Progenitor cell of endocrine pancreas (in vitro differentiated cells): ENCODE data around the gene TAF15. TPM values are rescaled to one million over a fixed set of nuclear protein-coding genes. Genes with fewer than 3 reads are reported as not detected.

ENCODE experiments used
- DNase-seq: peaks from one replicate; pipeline ENCODE4 v3.0.0; 2021; ENCODE audit warnings: low spot score; ENCODE audit not compliant: unreplicated experiment
- H3K27ac Mint-ChIP-seq: 2 replicates; pipeline ENCODE4 v1.8.0; 2021; ENCODE audit warnings: mild to moderate bottlenecking, moderate library complexity, mixed read lengths
- H3K27me3 Mint-ChIP-seq: 2 replicates; pipeline ENCODE4 v1.8.0; 2021; ENCODE audit warnings: mixed read lengths
- H3K36me3 Mint-ChIP-seq: 2 replicates; pipeline ENCODE4 v1.8.0; 2022; ENCODE audit warnings: mixed read lengths; ENCODE audit not compliant: insufficient read depth
- H3K4me1 Mint-ChIP-seq: 2 replicates; pipeline ENCODE4 v1.8.0; 2021; ENCODE audit warnings: low read depth, mixed read lengths
- H3K4me3 Mint-ChIP-seq: 2 replicates; pipeline ENCODE4 v1.8.0; 2021; ENCODE audit warnings: low read depth, mild to moderate bottlenecking, moderate library complexity, mixed read lengths
- H3K9me3 Mint-ChIP-seq: 2 replicates; pipeline ENCODE4 v1.8.0; 2021; ENCODE audit warnings: low read depth, mixed read lengths
- total RNA-seq: library from RNA; stranded (reverse); gene quantifications from 2 replicates; pipeline ENCODE4 v1.2.1, GENCODE V29; 2021
- TF ChIP-seq, protein P1 (sequence below): fragments of 200-600 bp; sonication (generic); IDR thresholded peaks from one replicate; pipeline ENCODE4 v1.5.0; 2021; ENCODE audit warnings: antibody characterized with exemption, mild to moderate bottlenecking; ENCODE audit not compliant: unreplicated experiment

The TAF15 gene
- total RNA-seq, 1 donor from 2014 or later = 287 TPM

DNA sequence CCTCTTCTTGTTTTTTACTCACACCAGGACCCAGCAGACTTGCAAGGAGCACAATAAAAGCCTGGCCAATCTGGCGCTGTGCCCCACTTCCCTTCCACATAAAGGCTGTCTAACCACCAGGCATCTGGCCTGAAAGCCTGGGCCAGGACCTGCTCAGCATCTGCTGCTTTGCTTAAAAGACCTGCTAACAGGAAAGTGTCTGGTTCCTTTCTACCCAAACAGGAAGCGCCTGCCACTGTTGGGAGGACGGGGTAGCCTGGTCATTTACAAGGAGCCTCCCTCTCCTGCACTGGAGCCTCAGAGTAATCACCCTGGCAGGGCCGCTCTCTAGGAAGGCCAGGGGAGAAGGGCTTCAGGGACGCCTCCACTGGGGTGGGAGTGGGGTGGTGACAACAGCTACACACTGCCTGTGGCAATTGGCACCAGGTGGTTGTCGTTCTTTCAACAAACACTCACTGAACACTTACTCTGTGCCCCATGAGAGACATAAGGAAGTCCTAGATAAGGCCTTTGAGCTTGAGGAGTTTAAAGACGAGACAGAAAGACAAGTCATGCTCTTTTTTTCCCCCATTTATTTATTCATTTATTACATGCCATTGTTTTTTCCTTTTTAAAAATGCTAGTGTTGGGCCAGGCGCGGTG lies 7.6 kb upstream of the TAF15 start:
- H3K27me3 Mint-ChIP-seq = peaks cover 48% of the 10 kb centered on the region
- H3K4me1 Mint-ChIP-seq = no peaks in the 10 kb centered on the region
- TF ChIP-seq, protein P1, sequence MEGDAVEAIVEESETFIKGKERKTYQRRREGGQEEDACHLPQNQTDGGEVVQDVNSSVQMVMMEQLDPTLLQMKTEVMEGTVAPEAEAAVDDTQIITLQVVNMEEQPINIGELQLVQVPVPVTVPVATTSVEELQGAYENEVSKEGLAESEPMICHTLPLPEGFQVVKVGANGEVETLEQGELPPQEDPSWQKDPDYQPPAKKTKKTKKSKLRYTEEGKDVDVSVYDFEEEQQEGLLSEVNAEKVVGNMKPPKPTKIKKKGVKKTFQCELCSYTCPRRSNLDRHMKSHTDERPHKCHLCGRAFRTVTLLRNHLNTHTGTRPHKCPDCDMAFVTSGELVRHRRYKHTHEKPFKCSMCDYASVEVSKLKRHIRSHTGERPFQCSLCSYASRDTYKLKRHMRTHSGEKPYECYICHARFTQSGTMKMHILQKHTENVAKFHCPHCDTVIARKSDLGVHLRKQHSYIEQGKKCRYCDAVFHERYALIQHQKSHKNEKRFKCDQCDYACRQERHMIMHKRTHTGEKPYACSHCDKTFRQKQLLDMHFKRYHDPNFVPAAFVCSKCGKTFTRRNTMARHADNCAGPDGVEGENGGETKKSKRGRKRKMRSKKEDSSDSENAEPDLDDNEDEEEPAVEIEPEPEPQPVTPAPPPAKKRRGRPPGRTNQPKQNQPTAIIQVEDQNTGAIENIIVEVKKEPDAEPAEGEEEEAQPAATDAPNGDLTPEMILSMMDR = no peak
- DNase-seq = no peak
- H3K27ac Mint-ChIP-seq = no peak overlapping the region
- no peak overlapping the region for H3K4me3 Mint-ChIP-seq
- H3K9me3 Mint-ChIP-seq = no peaks in the 10 kb centered on the region
- H3K36me3 Mint-ChIP-seq = no peaks in the 10 kb centered on the region

DNA sequence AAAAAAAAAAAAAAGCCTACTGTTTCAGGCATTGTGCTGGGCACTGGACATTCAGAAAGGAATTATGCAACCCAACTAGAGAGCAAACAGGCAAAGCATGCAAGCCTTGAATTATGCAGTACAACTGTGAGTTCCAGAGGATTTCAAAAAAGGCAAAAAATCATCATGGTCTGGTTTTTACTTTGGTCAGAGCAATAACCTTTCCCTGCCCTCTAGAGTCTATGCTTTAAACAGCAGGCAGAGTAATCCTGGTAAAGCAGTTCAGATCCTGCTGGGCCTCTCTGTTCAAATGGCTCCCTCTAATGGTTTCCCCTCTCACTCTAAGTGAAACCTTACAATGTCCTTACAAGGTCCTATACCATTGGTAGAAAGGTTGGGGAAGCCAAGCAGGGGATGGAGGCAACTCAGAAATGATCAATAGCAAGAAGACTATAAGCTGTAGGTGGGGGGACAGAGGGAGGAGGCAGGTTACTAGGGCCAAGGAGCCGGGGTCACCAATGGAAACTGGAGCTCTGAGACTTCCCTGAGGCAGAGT lies 4.6 kb upstream of the TAF15 start:
- H3K27ac Mint-ChIP-seq = no peak overlapping the region
- TF ChIP-seq, protein P1 = peak; percentile 68
- peaks cover 1% of the 10 kb centered on the region for H3K4me1 Mint-ChIP-seq
- H3K27me3 Mint-ChIP-seq = peaks cover 29% of the 10 kb centered on the region
- no peak for DNase-seq
- no peaks in the 10 kb centered on the region for H3K9me3 Mint-ChIP-seq
- H3K4me3 Mint-ChIP-seq = no peak overlapping the region
- no peaks in the 10 kb centered on the region for H3K36me3 Mint-ChIP-seq

DNA sequence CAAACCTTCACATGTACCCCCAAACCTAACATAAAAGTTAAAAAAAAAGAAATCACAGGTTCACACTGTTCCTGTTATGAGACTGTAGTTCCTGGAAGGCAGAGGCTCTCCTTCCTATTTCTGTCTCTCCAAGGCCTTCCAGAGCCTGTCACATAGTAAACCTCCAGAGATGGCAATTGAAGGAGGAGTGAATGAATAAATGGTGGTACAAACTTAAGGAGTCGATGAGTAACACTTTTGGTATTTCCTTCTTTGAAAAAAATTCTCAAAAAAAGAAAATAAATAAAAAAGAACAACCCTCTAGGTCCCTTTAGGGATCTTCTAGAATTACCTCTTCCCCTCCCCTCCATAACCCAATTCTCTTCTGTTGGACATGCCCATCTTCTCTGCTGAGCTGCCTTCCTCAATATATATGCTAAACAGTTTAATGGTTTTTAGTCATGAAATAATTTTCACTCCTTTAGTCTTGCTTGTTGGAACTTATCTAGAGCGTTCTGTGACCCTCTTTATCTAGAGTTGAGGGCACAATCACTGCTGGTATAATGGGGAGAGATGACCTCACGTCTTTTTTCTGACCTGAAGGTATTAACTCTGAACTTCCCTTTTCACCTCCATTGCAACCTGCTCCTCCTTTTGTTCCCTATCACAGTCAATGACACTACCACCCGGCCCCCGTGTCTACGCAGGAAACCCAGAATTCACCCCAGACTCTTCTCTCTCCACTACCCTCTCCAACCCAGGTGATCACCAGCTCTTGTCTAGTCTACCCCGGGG lies 1.7 kb upstream of the TAF15 start:
- Mint-ChIP-seq H3K4me1 (peaks cover 9% of the 10 kb centered on the region), H3K27me3 (peaks cover 11% of the 10 kb centered on the region), H3K27ac (no peak overlapping the region), H3K36me3 (no peaks in the 10 kb centered on the region), H3K9me3 (no peaks in the 10 kb centered on the region), H3K4me3 (peak overlapping the region; percentile 11)
- TF ChIP-seq, protein P1 = no peak
- no peak for DNase-seq

DNA sequence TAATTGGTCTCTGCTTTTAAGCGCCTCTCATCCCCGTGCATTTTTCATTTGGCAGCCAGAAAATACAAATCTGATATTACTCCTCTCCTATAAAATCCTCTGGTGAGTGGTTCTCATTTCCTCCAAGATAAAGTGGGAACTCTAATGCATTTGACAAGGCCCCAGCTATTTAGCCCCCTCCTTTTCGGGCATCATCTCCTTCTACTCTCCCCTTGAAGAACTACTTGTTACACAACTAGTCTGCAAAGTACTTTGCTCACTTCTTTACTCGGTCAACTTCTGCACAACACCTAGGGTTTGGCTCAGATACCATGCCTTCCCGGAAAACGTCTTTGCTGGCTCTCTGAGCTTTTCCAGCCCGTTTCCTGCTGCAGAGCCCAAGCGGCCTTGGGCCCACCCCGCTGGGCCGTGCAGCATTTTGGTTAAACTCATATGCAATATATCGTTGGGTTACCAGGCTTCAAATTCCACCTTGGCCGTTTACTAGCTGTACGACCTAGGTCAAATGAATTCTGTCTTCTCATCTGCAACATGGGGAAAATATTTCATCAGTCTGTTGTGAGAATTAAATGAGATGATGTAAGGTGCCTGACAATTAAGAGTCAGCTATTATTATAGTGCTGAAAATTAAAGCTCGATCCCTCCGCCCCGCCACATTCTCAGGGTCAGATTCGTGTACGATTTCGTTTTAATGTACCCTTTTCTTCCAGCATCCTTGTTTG lies 883 bp upstream of the TAF15 start:
- TF ChIP-seq, protein P1 = no peak
- peak overlapping the region; percentile 99 for H3K27ac Mint-ChIP-seq
- H3K4me3 Mint-ChIP-seq = peak overlapping the region; percentile 81
- peaks cover 12% of the 10 kb centered on the region for H3K4me1 Mint-ChIP-seq
- DNase-seq = no peak
- H3K27me3 Mint-ChIP-seq = peaks cover 11% of the 10 kb centered on the region
- no peaks in the 10 kb centered on the region for H3K9me3 Mint-ChIP-seq
- no peaks in the 10 kb centered on the region for H3K36me3 Mint-ChIP-seq

DNA sequence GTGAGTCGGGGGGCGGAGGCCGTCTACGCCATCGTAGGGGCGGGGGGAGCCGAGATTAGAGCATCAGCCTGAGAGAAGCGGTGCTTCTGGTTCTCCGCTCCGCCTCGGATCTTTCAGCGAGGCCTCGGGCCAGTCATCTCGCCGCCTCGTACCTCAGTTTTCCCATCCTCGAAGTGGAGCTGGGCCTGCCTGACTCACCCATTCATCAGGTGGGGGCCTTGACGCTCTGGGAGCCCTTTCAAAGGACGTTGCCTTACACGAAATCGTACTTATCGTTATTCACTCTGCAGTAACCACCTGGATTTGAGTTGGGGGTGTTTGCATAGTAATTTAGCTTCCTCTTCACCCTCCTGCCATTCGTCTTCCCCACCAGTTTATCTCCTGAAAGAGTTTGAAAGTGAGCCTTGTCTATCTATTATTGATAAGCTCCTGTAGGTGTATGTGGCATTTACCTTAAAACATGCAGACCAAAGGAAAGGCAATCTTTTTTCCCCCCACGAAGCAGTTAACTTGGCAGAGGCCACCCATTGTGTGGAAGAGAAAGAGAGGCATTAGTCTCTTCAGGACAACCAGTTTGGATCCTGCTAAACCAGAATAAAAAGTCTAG lies 674 bp downstream of the TAF15 start:
- peaks cover 12% of the 10 kb centered on the region for H3K4me1 Mint-ChIP-seq
- DNase-seq = no peak
- H3K27me3 Mint-ChIP-seq = peaks cover 11% of the 10 kb centered on the region
- peaks cover 5% of the 10 kb centered on the region for H3K36me3 Mint-ChIP-seq
- no peaks in the 10 kb centered on the region for H3K9me3 Mint-ChIP-seq
- H3K4me3 Mint-ChIP-seq = peak overlapping the region; percentile 81
- TF ChIP-seq, protein P1 = no peak
- H3K27ac Mint-ChIP-seq = peak overlapping the region; percentile 99
